T1000 (cell line): ENCODE data around the gene SELENOH.
A peak's percentile ranks its signal among the peaks of the same experiment; 100 is the strongest.

Source experiments
- DNase-seq: peaks from one replicate; lab custom pipeline; 2025; ENCODE audit warnings: mixed read lengths; lab: John Stamatoyannopoulos, UW

SELENOH gene

DNA sequence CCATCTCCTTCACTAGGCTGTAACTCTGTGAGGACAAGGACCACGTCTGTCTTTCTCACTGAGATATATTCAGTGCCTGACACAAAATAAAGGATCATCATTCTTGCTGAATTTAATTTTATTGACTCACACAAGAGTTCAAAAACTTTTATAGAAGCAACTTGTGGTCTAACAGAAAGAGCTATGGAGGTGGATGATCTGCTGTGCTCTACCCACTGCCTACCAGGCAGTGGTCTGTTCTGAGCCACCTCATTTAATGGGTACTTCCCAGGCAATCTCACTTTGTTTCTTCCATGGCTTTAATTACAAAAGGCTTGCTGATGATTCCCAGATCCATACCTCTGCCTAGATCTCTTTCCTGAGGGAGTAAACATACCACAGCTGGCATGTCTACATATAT lies 5.6 kb downstream of the SELENOH start:
- DNase-seq, result no peak

DNA sequence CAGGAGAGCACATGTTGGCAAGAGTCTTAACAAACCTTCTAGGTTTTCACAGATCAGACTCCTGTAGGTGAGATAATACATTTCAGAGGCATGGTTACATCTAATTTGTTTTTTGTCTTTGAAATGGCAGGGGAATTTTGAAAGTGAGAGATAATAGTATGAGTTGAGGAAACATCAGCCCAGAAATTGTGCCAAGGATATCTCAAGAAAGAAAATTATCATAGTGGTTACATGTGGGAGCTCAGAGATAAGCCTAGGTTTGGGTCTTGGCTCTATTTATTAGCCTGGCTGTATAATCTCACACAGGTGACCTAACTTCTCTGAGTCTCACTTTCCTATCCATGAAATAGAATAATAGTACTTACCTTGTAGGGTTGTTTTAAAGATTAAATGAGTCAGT lies 9.9 kb downstream of the SELENOH start:
- no peak for DNase-seq

DNA sequence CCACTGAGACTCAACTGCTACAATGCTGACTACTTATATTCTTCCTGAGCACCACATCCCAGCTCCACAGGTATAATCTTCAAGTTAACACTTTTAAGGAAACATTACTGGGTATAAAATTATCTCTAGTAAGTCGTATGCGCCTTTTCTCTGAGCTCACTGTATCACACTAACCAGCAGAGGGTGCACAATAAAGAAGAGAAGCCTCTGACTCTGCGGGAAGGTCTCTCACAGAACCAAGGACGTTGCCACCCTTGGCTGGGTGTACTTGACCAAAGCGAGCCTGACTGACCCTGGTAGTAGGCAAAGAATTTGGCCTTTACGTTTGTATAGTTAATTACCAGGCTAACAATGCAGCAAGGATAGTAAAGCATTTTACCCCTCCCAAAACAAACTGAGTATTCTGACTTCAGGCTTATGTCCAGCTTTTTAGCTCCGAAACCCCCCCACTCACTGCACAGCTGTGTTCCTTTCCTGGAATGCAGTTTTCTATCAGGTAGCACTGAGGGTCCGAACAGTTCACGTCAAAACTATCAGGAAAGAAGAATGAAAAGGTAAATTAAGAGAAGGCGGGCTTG lies 10.5 kb downstream of the SELENOH start, which contains the start of gene BTBD18:
BTBD18 (minus strand) TSS at position 144 of the 578 bp plus-strand sequence. CDS start 631 bp downstream, outside the sequence.
- no peak for DNase-seq

DNA sequence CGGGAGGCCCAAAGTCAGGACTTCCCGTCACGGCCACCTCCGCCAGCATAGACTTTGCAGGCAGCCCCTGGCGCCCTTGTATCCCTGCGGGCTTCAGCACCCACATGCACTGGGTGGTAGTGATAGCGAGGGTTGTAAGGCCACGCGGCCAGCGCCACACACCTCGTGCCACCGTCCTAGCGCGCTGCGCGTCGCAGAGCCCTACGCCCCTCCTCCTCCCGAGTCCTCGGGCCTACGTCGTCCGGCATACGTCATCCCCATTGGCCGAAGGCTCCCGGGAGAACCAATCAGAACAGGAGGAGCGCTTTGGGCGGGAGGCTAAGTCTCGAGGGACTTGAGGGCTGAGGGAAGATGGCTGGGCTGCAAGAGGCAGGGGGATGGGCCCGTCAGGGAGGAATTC lies 11.7 kb downstream of the SELENOH start:
- no peak for DNase-seq

DNA sequence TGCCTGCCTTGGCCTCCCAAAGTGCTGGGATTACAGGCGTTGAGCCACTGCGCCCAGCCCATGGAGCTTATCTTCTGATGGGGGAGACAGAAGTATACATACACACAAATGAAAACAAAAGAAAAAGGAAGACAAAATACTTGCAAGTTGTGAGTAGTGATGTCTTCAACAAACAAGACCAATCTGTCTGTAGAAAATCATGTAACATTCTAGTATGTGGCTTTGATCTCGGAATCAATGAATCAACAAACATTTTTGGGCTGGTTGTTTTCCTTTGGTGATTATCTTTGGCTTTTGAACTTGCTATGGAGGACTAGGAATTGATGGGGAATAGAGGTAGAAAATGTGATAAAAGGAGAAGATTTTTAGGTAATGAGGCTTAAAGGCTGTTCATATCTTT lies 16.9 kb downstream of the SELENOH start:
- DNase-seq, result no peak

DNA sequence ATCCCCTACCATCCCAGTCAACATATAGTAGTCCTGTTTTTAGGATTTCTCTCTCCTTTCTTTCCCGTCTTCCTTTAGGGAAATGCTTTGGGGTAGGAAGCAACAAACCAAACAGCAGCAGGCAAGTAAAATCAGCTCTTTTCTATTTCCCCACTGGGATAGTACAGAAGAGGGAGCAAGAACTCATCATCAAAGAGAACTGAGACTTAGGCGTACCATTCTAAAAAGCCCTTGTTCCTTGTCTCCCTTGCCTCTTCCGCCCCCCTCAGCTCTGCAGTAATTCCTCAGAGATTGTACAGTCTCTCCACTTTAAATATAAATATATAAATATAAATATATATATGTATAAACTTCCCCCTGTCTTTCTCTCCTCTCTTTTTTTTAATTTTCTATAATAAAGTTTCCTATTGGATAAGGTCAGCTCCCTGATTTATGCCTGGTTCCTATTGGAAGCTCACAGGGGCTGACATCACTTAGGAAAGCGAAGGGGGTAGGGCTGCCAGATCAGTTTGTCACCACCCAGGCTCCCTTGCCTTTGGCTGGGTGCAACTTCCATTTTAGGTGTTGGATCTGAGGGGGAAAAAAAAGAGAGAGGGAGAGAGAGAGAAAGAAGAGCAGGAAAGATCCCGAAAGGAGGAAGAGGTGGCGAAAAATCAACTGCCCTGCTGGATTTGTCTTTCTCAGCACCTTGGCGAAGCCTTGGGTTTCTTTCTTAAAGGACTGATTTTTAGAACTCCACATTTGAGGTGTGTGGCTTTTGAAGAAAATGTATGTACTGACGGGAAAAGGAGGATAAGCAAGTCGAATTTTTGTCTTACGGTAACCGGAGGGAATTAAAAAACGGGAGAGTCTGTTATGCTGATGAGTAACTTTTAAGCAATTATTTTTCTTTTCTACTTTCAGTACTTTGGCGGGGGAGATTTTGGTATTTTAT lies 20.3 kb downstream of the SELENOH start, which contains the start of gene CTNND1:
CTNND1 (plus strand) TSS at position 502 of the 934 bp plus-strand sequence. CDS start 29,677 bp downstream, outside the sequence.
- DNase-seq, result peak; percentile 53

DNA sequence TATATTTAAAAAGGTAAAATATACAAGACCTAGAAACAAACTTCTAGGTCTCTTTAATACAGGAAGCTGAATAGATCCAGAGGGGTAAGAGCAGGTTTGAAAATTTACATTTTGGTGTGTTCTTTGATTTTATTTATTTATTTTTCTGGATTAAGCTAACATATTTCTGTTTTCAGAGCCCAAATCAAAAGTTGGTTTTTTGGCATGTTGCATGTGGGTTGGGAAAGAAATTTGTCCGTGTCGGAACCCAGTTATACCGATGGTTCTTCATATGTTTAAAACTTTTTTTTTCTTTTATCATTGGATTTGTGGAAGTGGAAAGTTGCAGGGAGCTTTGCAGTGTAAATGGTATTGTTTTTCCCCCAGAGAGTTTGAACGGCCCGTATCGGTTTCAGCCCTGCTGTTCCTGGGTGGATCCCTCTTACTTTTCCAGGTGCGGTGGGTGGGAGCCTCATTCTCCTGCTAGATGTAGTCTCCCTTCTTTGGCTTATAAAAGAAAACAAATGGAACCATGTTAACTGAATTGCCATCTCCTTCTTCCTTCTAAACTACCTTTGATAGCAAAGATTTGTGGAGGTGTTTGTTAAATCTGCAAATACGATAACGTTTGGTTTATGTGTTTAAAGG lies 21.1 kb downstream of the SELENOH start:
- no peak for DNase-seq

DNA sequence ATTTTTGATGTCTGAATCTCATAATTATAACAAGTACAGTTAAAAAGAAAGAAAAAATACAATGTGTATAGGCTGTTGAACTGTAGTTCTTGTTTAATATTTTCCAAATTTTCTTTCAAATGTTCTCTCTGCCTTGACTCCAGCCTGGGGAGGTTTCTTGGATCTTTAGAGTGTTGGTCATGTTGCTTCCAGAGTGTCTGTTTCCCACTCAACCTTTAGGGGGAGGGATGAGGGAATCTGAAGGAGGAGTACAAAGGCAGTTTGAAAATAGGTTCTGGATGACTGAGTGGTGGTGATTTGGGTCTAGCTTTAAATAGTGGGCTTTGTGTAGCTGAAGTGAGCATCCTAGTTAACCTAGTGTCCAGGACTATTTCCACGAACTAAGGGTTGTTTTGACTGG lies 22.3 kb downstream of the SELENOH start:
- no peak for DNase-seq

DNA sequence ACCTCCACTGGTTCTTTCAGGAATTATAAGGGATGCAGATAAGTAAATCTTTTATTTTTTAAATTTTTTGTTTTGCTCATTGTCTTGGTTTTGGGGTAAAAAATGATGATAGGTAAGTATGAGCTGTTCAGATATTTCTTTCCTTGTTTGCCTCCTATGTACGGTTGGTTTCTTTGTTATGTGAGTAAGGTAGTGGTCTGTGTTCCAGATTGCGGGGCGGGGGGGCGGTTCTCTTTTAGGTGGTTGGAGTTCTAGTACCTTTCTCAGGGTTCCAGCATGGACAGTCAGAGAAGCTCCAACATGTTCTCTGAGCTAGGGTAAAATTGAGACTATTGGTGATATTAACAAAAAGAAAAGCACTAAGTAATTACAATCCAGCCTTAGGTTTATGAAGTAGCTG lies 22.7 kb downstream of the SELENOH start:
- DNase-seq, result no peak

DNA sequence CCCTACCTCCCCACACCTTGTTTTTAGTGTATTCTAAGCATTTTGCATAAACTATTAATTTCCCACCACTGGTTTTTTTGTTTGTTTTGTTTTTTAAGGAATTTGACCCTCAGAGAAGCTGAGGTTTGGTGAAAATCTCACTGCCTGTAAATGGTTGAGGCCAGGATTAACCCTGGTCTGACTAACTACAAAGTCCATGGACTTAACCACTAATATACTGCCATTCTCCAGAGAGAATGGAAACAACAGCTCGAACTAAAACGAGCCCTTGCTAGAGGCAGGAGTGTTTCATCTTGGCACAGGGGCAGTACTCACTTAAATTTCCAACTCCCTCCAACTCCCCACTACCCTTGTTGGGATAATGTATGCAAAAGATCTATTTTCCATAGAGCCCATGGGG lies 23.3 kb downstream of the SELENOH start:
- DNase-seq, result no peak

DNA sequence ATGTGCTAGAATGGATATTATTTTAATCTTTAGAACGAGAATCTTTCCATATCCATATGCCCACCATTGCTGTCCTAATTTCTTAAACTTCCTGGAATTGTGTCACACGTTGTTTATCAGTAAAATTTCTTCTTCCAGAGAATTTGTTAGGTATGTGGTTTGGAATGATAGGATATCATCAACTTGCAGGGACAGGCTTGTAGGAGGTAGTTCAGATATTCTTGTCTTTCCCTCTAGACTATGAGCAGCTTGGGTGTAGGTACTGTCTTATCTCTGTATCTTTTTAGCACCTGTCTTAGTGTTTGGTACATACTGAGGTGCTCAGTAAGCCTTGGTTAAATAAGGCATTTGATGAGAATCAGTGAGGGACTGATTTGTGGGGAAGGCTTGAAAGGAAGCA lies 23.7 kb downstream of the SELENOH start:
- DNase-seq, result no peak

DNA sequence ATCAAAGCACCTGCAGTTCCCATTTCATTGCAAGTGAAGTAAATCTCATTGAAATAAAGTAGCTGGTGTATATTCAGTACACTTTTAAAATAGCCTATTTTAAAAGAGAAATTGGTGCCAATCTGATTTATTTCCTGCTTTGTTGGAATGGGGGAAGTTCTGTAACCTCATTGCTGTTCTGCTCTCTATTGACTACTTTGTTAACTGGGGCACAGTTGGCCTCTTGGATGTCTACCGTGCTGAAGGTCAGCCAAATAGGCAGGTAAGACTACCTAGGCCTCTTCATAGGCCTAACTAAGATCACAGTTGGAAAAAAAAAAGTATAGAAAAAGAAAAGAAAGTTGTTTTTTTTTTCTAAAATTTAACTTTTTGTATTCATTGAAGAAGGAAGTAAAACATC lies 29.5 kb downstream of the SELENOH start:
- DNase-seq, result no peak

DNA sequence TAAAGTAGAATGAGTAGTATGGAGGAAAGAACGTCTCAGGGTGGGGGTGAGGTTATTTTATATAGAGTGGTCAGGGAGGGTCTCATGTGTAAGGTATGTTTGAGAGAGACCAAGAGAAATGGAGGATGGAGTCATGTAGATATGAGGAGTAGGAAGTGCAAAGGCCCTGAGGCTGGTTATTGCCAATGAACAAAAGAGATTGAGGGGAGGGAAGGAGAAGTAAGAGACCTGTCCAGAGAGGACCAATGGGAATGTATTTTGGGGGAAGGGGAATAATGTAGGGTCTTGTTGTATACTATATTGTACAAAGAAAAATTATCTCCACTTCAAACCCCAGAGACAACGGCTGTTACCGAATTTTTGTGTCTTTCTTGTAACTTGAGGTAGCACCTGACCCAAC lies 30.1 kb downstream of the SELENOH start:
- DNase-seq, result no peak

DNA sequence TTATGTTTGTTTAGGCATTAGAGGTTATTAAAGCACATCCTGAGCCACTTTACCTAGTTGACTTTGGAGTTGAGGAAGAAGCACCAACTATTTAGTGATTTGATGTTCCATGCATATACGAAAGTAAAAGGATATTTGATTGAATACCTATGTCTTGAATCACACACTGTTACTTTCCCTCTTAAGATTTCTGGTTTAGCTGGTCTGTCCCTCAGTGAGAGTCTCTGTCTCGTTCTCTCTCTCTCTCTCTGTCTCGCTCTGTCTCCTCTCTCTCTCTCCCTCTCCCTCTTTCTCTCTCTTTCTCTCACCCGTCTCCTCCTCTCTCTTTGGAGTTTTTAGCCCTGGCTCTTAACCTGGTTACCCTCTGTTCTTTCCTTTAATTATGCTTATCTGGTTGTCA lies 31.3 kb downstream of the SELENOH start:
- no peak for DNase-seq

DNA sequence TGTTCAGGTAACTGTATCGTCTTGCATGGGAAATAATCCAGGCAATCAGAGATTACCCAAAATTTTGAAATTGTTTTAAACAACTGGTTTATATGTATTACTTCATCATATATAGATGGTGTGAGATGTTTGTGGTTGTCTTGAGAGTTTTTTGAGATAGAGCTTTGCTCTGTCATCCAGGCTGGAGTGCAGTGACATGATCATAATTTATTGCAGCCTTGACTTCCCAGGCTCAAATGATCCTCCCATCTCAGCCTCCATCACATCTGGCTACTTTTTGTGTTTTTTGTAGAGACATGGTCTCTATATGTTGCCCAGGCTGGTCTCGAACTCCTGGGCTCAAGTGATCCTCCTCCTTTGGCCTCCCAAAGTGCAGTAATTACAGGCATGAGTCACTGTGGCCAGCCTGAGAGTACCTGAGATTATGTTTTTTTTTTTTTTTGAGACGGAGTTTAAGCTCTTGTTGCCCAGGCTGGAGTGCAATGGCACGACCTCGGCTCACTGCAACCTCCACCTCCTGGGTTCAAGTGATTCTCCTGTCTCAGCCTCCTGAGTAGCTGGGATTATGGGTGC lies 31.8 kb downstream of the SELENOH start:
- DNase-seq, result no peak

DNA sequence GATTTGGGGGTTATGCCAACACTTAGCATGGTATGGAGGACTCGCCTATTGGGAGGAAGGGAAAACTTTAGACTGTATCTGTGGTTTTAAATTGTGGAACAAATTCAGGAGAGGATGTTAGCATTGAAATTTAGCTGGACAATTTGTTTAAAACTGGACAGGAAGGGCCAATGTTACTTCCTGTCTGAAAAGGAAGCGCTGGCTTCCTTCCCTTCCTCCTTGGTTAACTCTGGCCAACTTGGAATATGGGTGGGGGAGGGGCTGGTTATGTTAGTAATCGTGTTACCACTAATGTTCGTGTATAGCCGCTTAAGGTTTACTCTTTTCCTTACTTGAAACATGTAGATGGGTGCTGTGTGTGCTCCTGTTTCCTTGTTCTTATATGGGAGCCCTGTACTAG lies 34.2 kb downstream of the SELENOH start:
- DNase-seq, result no peak

DNA sequence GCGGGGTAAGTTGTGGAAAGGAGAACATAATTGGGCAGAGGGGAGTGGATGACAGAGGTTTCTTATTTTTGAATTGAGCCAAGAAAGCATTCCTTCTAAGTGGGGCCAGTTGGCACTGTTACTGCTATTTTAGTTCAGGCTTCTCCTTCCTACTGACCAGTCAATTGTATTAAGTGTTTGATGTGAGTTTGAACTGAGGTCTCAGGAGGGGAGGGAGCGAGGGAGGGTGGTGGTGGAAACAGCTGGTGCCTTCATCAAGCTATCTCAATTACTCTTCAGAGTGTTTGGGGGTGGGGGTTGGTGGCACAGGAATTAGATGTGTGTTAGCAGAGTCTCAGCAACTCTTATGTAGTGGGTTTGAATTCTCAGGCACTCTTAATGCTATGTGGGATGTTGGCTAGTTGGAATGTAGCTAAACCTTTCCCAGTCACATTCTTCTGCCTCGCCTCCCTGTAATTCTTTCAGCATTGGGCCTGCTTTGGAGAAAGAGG lies 34.8 kb downstream of the SELENOH start:
- DNase-seq, result no peak

DNA sequence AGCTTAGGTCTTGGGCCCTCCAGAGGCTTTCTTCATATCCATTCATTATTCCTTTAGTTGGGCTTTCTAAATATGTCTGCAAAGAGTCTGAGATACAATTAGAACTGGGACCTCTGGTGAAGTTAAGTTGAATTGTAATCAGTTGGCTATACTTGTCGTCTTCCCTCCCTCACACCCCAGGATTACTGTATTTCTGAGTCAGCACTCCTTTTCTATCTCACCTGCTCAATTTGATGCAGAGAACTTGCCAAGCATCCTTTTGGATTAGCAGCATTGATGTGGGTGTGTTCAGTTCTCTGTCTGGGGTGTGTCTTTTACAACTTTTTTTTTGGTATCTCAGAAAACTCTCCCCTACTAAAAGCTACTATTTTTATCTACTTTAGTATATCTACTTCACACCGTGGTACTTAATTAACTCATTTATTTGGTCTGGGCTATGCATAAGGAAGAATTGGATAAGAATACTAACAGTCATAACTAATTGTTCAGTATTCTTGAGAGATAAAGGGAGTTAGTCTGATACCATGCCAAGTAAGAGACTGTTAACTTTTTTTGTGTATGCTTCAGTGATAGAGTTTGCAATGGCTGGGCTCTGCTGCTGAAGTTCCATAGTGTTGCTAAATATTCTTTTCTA lies 35.4 kb downstream of the SELENOH start:
- DNase-seq, result no peak

DNA sequence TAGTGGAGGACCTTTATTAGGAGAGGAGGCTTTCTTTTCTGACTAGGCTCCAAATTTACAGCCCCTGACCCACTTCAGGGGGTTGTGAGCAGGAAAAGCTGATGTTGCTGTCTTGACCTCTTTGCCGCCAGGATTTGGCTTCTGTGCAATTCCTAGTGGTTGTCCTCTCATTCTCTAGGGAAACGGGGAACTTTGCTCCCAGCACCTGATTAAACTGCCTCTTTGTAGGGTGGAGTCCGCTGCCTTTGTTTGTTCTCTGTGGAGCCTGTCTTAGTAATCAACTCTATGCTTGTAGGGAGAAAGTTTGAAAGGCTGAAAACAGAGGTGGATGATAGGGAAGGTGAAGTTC lies 36.7 kb downstream of the SELENOH start:
- DNase-seq, result no peak

DNA sequence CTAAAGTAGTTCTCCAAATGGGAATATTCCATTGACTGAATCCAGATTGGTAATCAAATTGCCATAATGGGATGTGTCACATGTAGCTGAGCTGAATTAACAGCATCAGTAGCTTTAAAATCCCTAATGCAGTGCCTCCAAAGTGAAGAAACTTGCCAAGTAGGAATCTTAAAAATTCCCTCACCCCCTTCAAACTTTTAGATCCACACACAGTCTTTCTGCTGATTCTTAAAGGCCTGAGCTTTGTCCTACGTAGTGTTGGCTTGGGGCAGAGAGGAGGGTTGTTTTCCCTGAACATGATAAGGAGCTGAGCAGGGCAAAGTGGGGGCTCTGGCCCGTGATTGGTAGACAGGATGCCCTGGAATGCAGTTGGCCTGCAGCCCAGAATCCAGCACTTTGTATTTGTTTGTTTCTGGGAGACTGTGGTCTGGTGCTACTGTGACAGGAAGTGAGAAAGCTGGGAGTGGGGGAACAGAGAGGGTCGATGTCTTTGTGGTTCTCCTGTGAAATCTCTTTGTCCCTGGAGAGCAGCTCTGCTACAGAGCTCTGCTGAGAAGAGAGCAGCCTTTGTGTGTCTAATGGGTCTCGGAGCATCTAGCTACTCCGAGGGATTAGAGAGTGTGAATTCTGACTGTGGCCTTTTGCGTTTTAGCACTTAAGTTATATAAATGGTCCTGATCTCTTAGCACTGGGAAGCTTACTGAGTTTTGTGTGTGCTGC lies 37.2 kb downstream of the SELENOH start:
- peak; percentile 78 for DNase-seq

DNA sequence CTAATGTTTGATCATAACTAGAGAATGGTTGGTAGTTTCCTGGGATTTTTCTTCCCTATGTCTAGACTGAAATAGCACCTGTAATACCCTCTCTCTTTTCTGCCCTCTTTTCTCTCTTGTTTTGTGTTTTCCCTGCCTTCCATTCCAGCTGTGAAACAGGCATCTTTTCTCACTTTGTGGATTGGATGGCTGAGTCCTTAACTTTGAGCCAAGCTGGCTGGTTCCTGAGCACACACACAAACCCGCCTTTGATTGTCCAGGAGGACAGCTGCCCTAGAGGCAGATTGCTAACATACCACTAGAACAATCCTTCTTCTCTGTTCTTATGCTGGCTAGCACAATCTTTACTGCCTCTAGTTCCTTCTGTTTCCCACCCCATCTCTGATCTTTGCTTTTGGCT lies 38.0 kb downstream of the SELENOH start:
- no peak for DNase-seq
